Muscle layer of colon (tissue), 2 donors: Measurements from ENCODE around the gene APOC3.

Source experiments
- H3K27ac ChIP-seq: one replicate; pipeline ENCODE4 v1.7.0; 2013; ENCODE audit warnings: low read depth, mild to moderate bottlenecking, low read length, moderate library complexity
- H3K27me3 ChIP-seq, 2 donors: one replicate each; pipeline ENCODE4 v1.7.0; 2013; ENCODE audit warnings: low read length in 2 of 2, mild to moderate bottlenecking in 2 of 2; ENCODE audit not compliant: insufficient read depth in 2 of 2, control insufficient read depth in 1 of 2
- H3K36me3 ChIP-seq: one replicate; pipeline ENCODE4 v1.7.0; 2013; ENCODE audit warnings: mild to moderate bottlenecking, low read length; ENCODE audit not compliant: insufficient read depth
- H3K4me1 ChIP-seq: one replicate; pipeline ENCODE4 v1.7.0; 2013; ENCODE audit warnings: mild to moderate bottlenecking, low read length; ENCODE audit not compliant: insufficient read depth
- H3K4me3 ChIP-seq, 2 donors: one replicate each; pipeline ENCODE4 v1.7.0; 2013; ENCODE audit warnings: low read length in 2 of 2, low read depth in 1 of 2, mild to moderate bottlenecking in 1 of 2, moderate library complexity in 1 of 2
- H3K9ac ChIP-seq: one replicate; pipeline ENCODE4 v1.7.0; 2013; ENCODE audit warnings: low read length
- H3K9me3 ChIP-seq: one replicate; pipeline ENCODE4 v1.7.0; 2013; ENCODE audit warnings: mild to moderate bottlenecking, low read length
- donor health status: abdominal sarcoma.
- donor health status: Adenocarcinoma of cecum.

The APOC3 gene

GRCh38 chr11:116808262-116809175, 21.2 kb upstream of the APOC3 start:
- H3K27ac ChIP-seq, result no peak overlapping the region
- H3K4me1 ChIP-seq, result no peaks in the 10 kb centered on the region
- no peaks in the 10 kb centered on the region for H3K27me3 ChIP-seq
- no peak overlapping the region for H3K4me3 ChIP-seq
- H3K9me3 ChIP-seq, result no peaks in the 10 kb centered on the region
- H3K36me3 ChIP-seq, result no peaks in the 10 kb centered on the region
- no peak overlapping the region for H3K9ac ChIP-seq

- no peaks in the 10 kb centered on the region for H3K27me3 ChIP-seq
- no peaks in the 10 kb centered on the region for H3K4me1 ChIP-seq
- H3K9ac ChIP-seq, result no peak overlapping the region
- H3K27ac ChIP-seq, result no peak overlapping the region
- H3K4me3 ChIP-seq, result no peak overlapping the region
- H3K9me3 ChIP-seq, result no peaks in the 10 kb centered on the region
- H3K36me3 ChIP-seq, result no peaks in the 10 kb centered on the region
Measured at GRCh38 chr11:116811194-116811593, 18.5 kb upstream of the APOC3 start.

- H3K9ac ChIP-seq, result no peak overlapping the region
- H3K27ac ChIP-seq, result no peak overlapping the region
- H3K36me3 ChIP-seq, result no peaks in the 10 kb centered on the region
- H3K4me3 ChIP-seq, result no peak overlapping the region
- no peaks in the 10 kb centered on the region for H3K27me3 ChIP-seq
- H3K9me3 ChIP-seq, result no peaks in the 10 kb centered on the region
- no peaks in the 10 kb centered on the region for H3K4me1 ChIP-seq
Measured at GRCh38 chr11:116812109-116812508, 17.6 kb upstream of the APOC3 start.

- Histone ChIP-seq H3K9me3 (no peaks in the 10 kb centered on the region), H3K27me3 (no peaks in the 10 kb centered on the region), H3K27ac (no peak overlapping the region), H3K36me3 (no peaks in the 10 kb centered on the region), H3K9ac (no peak overlapping the region), H3K4me1 (no peaks in the 10 kb centered on the region), H3K4me3 (no peak overlapping the region)
Measured at GRCh38 chr11:116813170-116813569, 16.5 kb upstream of the APOC3 start.

- no peaks in the 10 kb centered on the region for H3K4me1 ChIP-seq
- H3K9me3 ChIP-seq, result no peaks in the 10 kb centered on the region
- no peaks in the 10 kb centered on the region for H3K36me3 ChIP-seq
- no peaks in the 10 kb centered on the region for H3K27me3 ChIP-seq
- H3K4me3 ChIP-seq, result no peak overlapping the region
- H3K27ac ChIP-seq, result no peak overlapping the region
- no peak overlapping the region for H3K9ac ChIP-seq
Measured at GRCh38 chr11:116813781-116814471, 15.8 kb upstream of the APOC3 start.

GRCh38 chr11:116814502-116814901, 15.2 kb upstream of the APOC3 start:
- no peak overlapping the region for H3K27ac ChIP-seq
- H3K27me3 ChIP-seq, result no peaks in the 10 kb centered on the region
- H3K9ac ChIP-seq, result no peak overlapping the region
- H3K36me3 ChIP-seq, result no peaks in the 10 kb centered on the region
- H3K4me3 ChIP-seq, result no peak overlapping the region
- H3K9me3 ChIP-seq, result no peaks in the 10 kb centered on the region
- no peaks in the 10 kb centered on the region for H3K4me1 ChIP-seq

- Histone ChIP-seq H3K27me3 (no peaks in the 10 kb centered on the region), H3K4me3 (no peak overlapping the region), H3K9ac (no peak overlapping the region), H3K4me1 (no peaks in the 10 kb centered on the region), H3K27ac (no peak overlapping the region), H3K9me3 (no peaks in the 10 kb centered on the region), H3K36me3 (no peaks in the 10 kb centered on the region)
Measured at GRCh38 chr11:116819049-116819448, 10.7 kb upstream of the APOC3 start.

GRCh38 chr11:116821050-116821918, 8.4 kb upstream of the APOC3 start:
- Histone ChIP-seq H3K9me3 (no peaks in the 10 kb centered on the region), H3K9ac (no peak overlapping the region), H3K27ac (no peak overlapping the region), H3K4me3 (no peak overlapping the region), H3K4me1 (no peaks in the 10 kb centered on the region), H3K27me3 (no peaks in the 10 kb centered on the region), H3K36me3 (no peaks in the 10 kb centered on the region)

- Histone ChIP-seq H3K27ac (no peak overlapping the region), H3K36me3 (no peaks in the 10 kb centered on the region), H3K9me3 (no peaks in the 10 kb centered on the region), H3K27me3 (no peaks in the 10 kb centered on the region), H3K4me1 (no peaks in the 10 kb centered on the region), H3K9ac (no peak overlapping the region), H3K4me3 (no peak overlapping the region)
Measured at GRCh38 chr11:116822575-116822974, 7.1 kb upstream of the APOC3 start.

GRCh38 chr11:116823031-116823843, 6.5 kb upstream of the APOC3 start, which contains the start of gene APOA4:
APOA4 (minus strand) TSS chr11:116823304; CDS start chr11:116823191, 113 bp downstream.
- H3K9ac ChIP-seq, result no peak within 1 kb of the TSS
- no peaks in the 10 kb centered on the region for H3K27me3 ChIP-seq
- H3K9me3 ChIP-seq, result no peaks in the 10 kb centered on the region
- H3K27ac ChIP-seq, result no peak within 1 kb of the TSS
- H3K4me1 ChIP-seq, result no peaks in the 10 kb centered on the region
- H3K4me3 ChIP-seq, result no peak within 1 kb of the TSS
- no peaks in the 10 kb centered on the region for H3K36me3 ChIP-seq
